H1 (cell line): Measurements from ENCODE around the gene DEPP1. TPM values are rescaled to one million over a fixed set of nuclear protein-coding genes. Genes with fewer than 3 reads are reported as not detected.
A peak's percentile ranks its signal among the peaks of the same experiment; 100 is the strongest.

Source experiments
- CTCF ChIA-PET: fragments of 300-600 bp; sonication (Branson Sonifier 250); formaldehyde crosslinking; loops from one replicate; lab custom pipeline; 2021; ENCODE audit not compliant: partially characterized antibody; lab: Charles Lee
- POLR2A ChIA-PET: fragments of 300-600 bp; sonication (Branson Sonifier 250); formaldehyde crosslinking; loops from one replicate; lab custom pipeline; 2021; ENCODE audit warnings: inconsistent platforms; ENCODE audit not compliant: partially characterized antibody; lab: Charles Lee
- DNase-seq, 2 experiments: peaks; one replicate each; pipeline versions ENCODE4 v3.0.0 to v3.0.0-alpha.2; 2010 to 2022; ENCODE audit warnings: low spot score in 2 of 2, low read depth in 1 of 2, mixed read lengths in 1 of 2
- FAIRE-seq: peaks from 2 replicates; lab custom pipeline; 2011; peaks lifted over from hg19 to GRCh38; lab: Jason Lieb, UNC
- H2AFZ ChIP-seq: 2 replicates; pipeline ENCODE4 v1.8.1; 2012; ENCODE audit warnings: low read length, inconsistent platforms
- H2AK5ac ChIP-seq: 2 replicates; pipeline ENCODE4 v1.6.1; 2013; ENCODE audit warnings: low read depth, low read length
- H2BK120ac ChIP-seq: replicated peaks from 2 replicates; pipeline ENCODE3; 2013; ENCODE audit warnings: low read depth, low read length, inconsistent platforms
- H2BK12ac ChIP-seq: 2 replicates; pipeline ENCODE4 v1.6.1; 2013; ENCODE audit warnings: low read depth, low read length
- H2BK15ac ChIP-seq: 2 replicates; pipeline ENCODE4 v1.6.1; 2013; ENCODE audit warnings: low read length
- H2BK20ac ChIP-seq: 2 replicates; pipeline ENCODE4 v1.6.1; 2013; ENCODE audit warnings: low read length
- H2BK5ac ChIP-seq: 2 replicates; pipeline ENCODE4 v1.6.1; 2013; ENCODE audit warnings: low read depth, low read length
- H3K14ac ChIP-seq: 2 replicates; pipeline ENCODE4 v1.6.1; 2013; ENCODE audit warnings: inconsistent platforms; ENCODE audit not compliant: insufficient read length
- H3K18ac ChIP-seq: 2 replicates; pipeline ENCODE4 v1.6.1; 2013; ENCODE audit warnings: low read length; ENCODE audit errors: extremely low read depth
- H3K23ac ChIP-seq: 2 replicates; pipeline ENCODE4 v1.6.1; 2013; ENCODE audit warnings: inconsistent platforms; ENCODE audit not compliant: insufficient read length
- H3K23me2 ChIP-seq: 2 replicates; pipeline ENCODE4 v1.6.1; 2013; ENCODE audit warnings: low read depth, low read length
- H3K27ac ChIP-seq: 2 replicates; pipeline ENCODE4 v1.6.1; 2011; ENCODE audit warnings: low read depth, low read length, inconsistent platforms
- H3K27me3 ChIP-seq, 4 experiments: replicated peaks in 1 of 4; 1 replicate in 1 of 4; 2 replicates in 3 of 4; pipeline versions ENCODE4 v1.6.1 to v1.8.1; 2011 to 2013; ENCODE audit warnings: low read length in 3 of 4, mild to moderate bottlenecking in 3 of 4, inconsistent platforms in 2 of 4, mixed read lengths in 2 of 4, moderate library complexity in 1 of 4; ENCODE audit not compliant: control insufficient read depth in 3 of 4, insufficient read depth in 3 of 4; ENCODE audit errors: extremely low read depth in 1 of 4
- H3K36me3 ChIP-seq, 4 experiments: 2 replicates each; pipeline versions ENCODE4 v1.6.1 to v1.8.1; 2011 to 2013; ENCODE audit warnings: mild to moderate bottlenecking in 4 of 4, low read length in 3 of 4, moderate library complexity in 2 of 4, control low read depth in 1 of 4, inconsistent platforms in 1 of 4; ENCODE audit not compliant: insufficient read depth in 4 of 4, control insufficient read depth in 2 of 4
- H3K4ac ChIP-seq: replicated peaks from 2 replicates; pipeline ENCODE3; 2013; ENCODE audit warnings: low read length, low read depth, mixed read lengths, inconsistent platforms; ENCODE audit not compliant: insufficient read length
- H3K4me1 ChIP-seq, 4 experiments: replicated peaks in 1 of 4; 1 replicate in 1 of 4; 2 replicates in 3 of 4; pipeline versions ENCODE4 v1.6.1 to v1.8.1; 2011 to 2013; ENCODE audit warnings: low read length in 3 of 4, inconsistent platforms in 2 of 4, mixed read lengths in 1 of 4; ENCODE audit not compliant: insufficient read depth in 4 of 4, control insufficient read depth in 3 of 4
- H3K4me2 ChIP-seq, 2 experiments: 2 replicates each; pipeline versions ENCODE4 v1.6.1 to v1.8.1; 2011 to 2013; ENCODE audit warnings: low read depth in 2 of 2, low read length in 2 of 2, control low read depth in 1 of 2, inconsistent platforms in 1 of 2, mild to moderate bottlenecking in 1 of 2; ENCODE audit not compliant: insufficient read depth in 1 of 2
- H3K4me3 ChIP-seq, 4 experiments: fragments of 200-600, 300-600 bp in 1 of 4; sonication (generic), shearing (Covaris generic), sonication (Bioruptor Twin) in 1 of 4; 2 replicates each; pipeline versions ENCODE4 v1.5.1 to v1.8.1; 2011 to 2016; ENCODE audit warnings: low read length in 4 of 4, low read depth in 3 of 4, control low read depth in 2 of 4, inconsistent platforms in 2 of 4, mild to moderate bottlenecking in 2 of 4, mixed read lengths in 1 of 4, moderate library complexity in 1 of 4; ENCODE audit not compliant: insufficient read depth in 2 of 4; ENCODE audit errors: extremely low read depth in 1 of 4
- H3K56ac ChIP-seq: replicated peaks from 2 replicates; pipeline ENCODE3; 2013; ENCODE audit warnings: low read depth, mild to moderate bottlenecking, mixed read lengths, low read length, inconsistent platforms; ENCODE audit not compliant: insufficient read length
- H3K79me1 ChIP-seq: 2 replicates; pipeline ENCODE4 v1.6.1; 2013; ENCODE audit warnings: low read depth, low read length, control low read depth
- H3K79me2 ChIP-seq, 2 experiments: 2 replicates each; pipeline versions ENCODE4 v1.6.1 to v1.8.1; 2012 to 2013; ENCODE audit warnings: low read length in 2 of 2, mild to moderate bottlenecking in 2 of 2, inconsistent platforms in 1 of 2; ENCODE audit not compliant: insufficient read depth in 2 of 2, control insufficient read depth in 1 of 2
- H3K9ac ChIP-seq, 4 experiments: replicated peaks in 1 of 4; 1 replicate in 1 of 4; 2 replicates in 3 of 4; pipeline versions ENCODE4 v1.6.1 to v1.8.1; 2011 to 2013; ENCODE audit warnings: low read depth in 3 of 4, low read length in 3 of 4, control low read depth in 2 of 4, mild to moderate bottlenecking in 2 of 4, moderate library complexity in 2 of 4, inconsistent platforms in 1 of 4; ENCODE audit errors: extremely low read depth in 1 of 4
- H3K9me3 ChIP-seq, 2 experiments: 2 replicates each; pipeline versions ENCODE4 v1.6.1 to v1.8.1; 2012 to 2013; ENCODE audit warnings: mild to moderate bottlenecking in 2 of 2, moderate library complexity in 2 of 2, control low read depth in 1 of 2, inconsistent platforms in 1 of 2, low read depth in 1 of 2, low read length in 1 of 2, mixed read lengths in 1 of 2; ENCODE audit not compliant: insufficient read depth in 2 of 2
- H4K20me1 ChIP-seq, 2 experiments: replicated peaks in 1 of 2; 2 replicates each; pipeline versions ENCODE3 to v1.8.1; 2011 to 2013; ENCODE audit warnings: inconsistent platforms in 2 of 2, low read length in 2 of 2, mild to moderate bottlenecking in 1 of 2; ENCODE audit not compliant: insufficient read depth in 2 of 2, control insufficient read depth in 1 of 2
- H4K5ac ChIP-seq: 2 replicates; pipeline ENCODE4 v1.6.1; 2013; ENCODE audit warnings: low read length, low read depth, mixed read lengths, inconsistent platforms; ENCODE audit not compliant: insufficient read length
- H4K8ac ChIP-seq: 2 replicates; pipeline ENCODE4 v1.8.0; 2013; ENCODE audit warnings: mild to moderate bottlenecking, moderate library complexity, low read length, inconsistent platforms; ENCODE audit not compliant: insufficient read depth; ENCODE audit errors: extremely low read depth
- H4K91ac ChIP-seq: replicated peaks from 2 replicates; pipeline ENCODE3; 2013; ENCODE audit warnings: low read length, mixed read lengths, inconsistent platforms; ENCODE audit not compliant: insufficient read length
- EP300 ChIP-seq, 2 experiments: IDR thresholded peaks; 1 replicate in 1 of 2; 2 replicates in 1 of 2; pipeline ENCODE4 v1.6.1; 2011 to 2012; ENCODE audit warnings: low read depth in 2 of 2, low read length in 2 of 2, mild to moderate bottlenecking in 2 of 2, borderline replicate concordance in 1 of 2, inconsistent platforms in 1 of 2, moderate library complexity in 1 of 2
- FOSL1 ChIP-seq: IDR thresholded peaks from 2 replicates; pipeline ENCODE4 v1.6.1; 2011; ENCODE audit warnings: mild to moderate bottlenecking, low read depth, low read length, moderate library complexity; ENCODE audit not compliant: insufficient read depth
- JUND ChIP-seq: IDR thresholded peaks from 2 replicates; pipeline ENCODE4 v1.6.1; 2011; ENCODE audit warnings: mild to moderate bottlenecking, improper control_type of control experiment, low read length
- MAFK ChIP-seq: IDR thresholded peaks from 2 replicates; pipeline ENCODE4 v1.6.1; 2012; ENCODE audit warnings: low read depth, mild to moderate bottlenecking, improper control_type of control experiment, low read length
- POU5F1 ChIP-seq: IDR thresholded peaks from 2 replicates; pipeline ENCODE4 v1.6.1; 2011; ENCODE audit warnings: low read depth, mild to moderate bottlenecking, low read length, moderate library complexity
- SAP30 ChIP-seq: fragments of 300-600 bp; sonication (generic); IDR thresholded peaks from 2 replicates; pipeline ENCODE4 v1.7.1; 2012; ENCODE audit warnings: low read length, moderate library complexity, mild to moderate bottlenecking, inconsistent platforms; ENCODE audit not compliant: insufficient read depth, insufficient replicate concordance
- ZNF274 ChIP-seq: IDR thresholded peaks from 2 replicates; pipeline ENCODE4 v1.7.0; 2012; ENCODE audit warnings: low read length, borderline replicate concordance; ENCODE audit errors: extremely low read depth
- WGBS, 2 experiments: shearing (Covaris generic) in 1 of 2; methylation state at CpG; one replicate each; pipeline versions ENCODE4 v1.1.6 to v1.1.7; 2013 to 2015; ENCODE audit warnings: low lambda C conversion rate in 2 of 2, mixed read lengths in 2 of 2, inconsistent platforms in 1 of 2, low coverage in 1 of 2, missing lambda C conversion rate in 1 of 2; ENCODE audit not compliant: insufficient replicate concordance in 2 of 2, insufficient coverage in 1 of 2, insufficient read length in 1 of 2; ENCODE audit errors: extremely low coverage in 1 of 2, missing lambda C conversion rate in 1 of 2; 5-methylcytosine and 5-hydroxymethylcytosine counted together
- polyA plus RNA-seq, 7 experiments: library from polyadenylated mRNA; depleted of rRNA in 3 of 7; stranded (reverse) in 5 of 7; unstranded in 2 of 7; fragments of >200 nt in 5 of 7; fragments of 200-250 nt in 2 of 7; gene quantifications; 1 replicate in 5 of 7; 2 replicates in 1 of 7; 4 replicates in 1 of 7; pipeline versions ENCODE4 v1.2.1 to v1.2.3, GENCODE V29; 2011 to 2013; ENCODE audit warnings: missing spikeins in 2 of 7, mixed read lengths in 2 of 7
- total RNA-seq: library from RNA; stranded (reverse); fragmentation: NEBNext Ultra II Directional; extraction: Animal tissue kit (Norgen Biotek cat#: 25700); gene quantifications from 2 replicates; pipeline ENCODE4 v1.2.1, GENCODE V29; 2021
- TF ChIP-seq, protein P1 (sequence below): IDR thresholded peaks from 2 replicates; pipeline ENCODE4 v1.6.1; 2012; ENCODE audit warnings: inconsistent platforms
- TF ChIP-seq, protein P2 (sequence below): IDR thresholded peaks from 2 replicates; pipeline ENCODE4 v1.6.1; 2012; ENCODE audit warnings: inconsistent platforms

The DEPP1 gene
- total and polyA plus RNA-seq, 2 of the 8 experiments (the other 6 are each of a cell fraction or from before 2014, with no cell fraction given), result 0.67 to 4.5 TPM

DNA sequence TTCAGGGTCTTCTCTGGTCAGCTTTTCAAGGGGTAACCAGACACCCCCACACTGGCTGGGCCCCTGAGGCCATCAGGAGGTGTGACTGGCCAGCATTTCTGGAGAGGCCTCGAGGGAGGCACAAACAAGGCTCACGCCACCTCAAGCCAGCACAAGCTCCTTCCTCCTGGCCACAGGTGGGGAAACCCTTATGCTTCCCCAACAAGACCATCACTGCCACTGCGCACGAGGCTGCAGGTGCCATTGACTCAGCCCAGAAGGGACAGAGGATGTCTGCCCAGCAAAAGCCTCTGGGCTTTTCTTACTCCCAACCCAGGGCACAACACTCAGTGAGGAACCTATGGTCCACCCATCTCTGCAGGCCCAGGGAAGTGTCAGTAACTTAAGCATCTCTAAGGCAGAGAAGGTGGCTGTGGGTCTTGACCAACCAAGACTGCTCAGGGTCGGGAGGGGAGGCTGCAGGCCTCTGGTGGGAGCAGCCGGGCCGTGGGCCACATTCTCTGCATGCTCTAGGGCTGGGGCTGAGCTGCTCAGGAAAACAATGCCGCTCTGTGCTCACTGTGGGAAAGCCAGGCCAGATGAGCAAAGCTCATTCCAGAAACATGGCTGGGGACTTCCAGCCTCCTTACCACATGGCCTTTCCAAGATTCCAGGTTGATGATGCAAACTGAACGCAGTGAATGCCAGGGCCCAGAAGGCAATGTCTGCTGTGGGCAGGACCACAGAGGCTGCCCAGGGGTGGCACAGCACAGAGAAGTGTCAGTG is 43.2 kb downstream of the DEPP1 start:
- no peak overlapping the region for H2AFZ ChIP-seq
- H3K4me2 ChIP-seq, result no peak overlapping the region
- H3K36me3 ChIP-seq, result no peaks in the 10 kb centered on the region
- peaks cover 0 to 5% (median under 1%) of the 10 kb centered on the region in 4 experiments; a peak in 2 of 7 replicates for H3K4me1 ChIP-seq
- no peak overlapping the region for H2BK15ac ChIP-seq
- H2BK20ac ChIP-seq, result no peak overlapping the region
- CTCF ChIA-PET, result interaction anchor here (1.0 to 10.3 kb wide), 10 partner anchors 13 to 120 kb away, joined by 3 to 119 read pairs (median 20); partner anchors contain the start of gene DEPP1
- no peak overlapping the region for H3K4ac ChIP-seq
- H4K8ac ChIP-seq, result no peak overlapping the region
- H3K4me3 ChIP-seq, result no peak overlapping the region
- no peaks in the 10 kb centered on the region for H3K79me2 ChIP-seq
- peak in 1 of 2 experiments; percentile 29 for DNase-seq
- TF ChIP-seq, protein P1, sequence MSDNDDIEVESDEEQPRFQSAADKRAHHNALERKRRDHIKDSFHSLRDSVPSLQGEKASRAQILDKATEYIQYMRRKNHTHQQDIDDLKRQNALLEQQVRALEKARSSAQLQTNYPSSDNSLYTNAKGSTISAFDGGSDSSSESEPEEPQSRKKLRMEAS, result 0 out of 2 replicates have a peak, but pooled peaks have one; percentile 15
- TF ChIP-seq, protein P2, sequence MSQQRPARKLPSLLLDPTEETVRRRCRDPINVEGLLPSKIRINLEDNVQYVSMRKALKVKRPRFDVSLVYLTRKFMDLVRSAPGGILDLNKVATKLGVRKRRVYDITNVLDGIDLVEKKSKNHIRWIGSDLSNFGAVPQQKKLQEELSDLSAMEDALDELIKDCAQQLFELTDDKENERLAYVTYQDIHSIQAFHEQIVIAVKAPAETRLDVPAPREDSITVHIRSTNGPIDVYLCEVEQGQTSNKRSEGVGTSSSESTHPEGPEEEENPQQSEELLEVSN, result peak; percentile 50; the same call in 1 of the 2 replicates
- TF ChIP-seq MAFK (no peak), FOSL1 (no peak), EP300 (IDR thresholded peaks at IDR 0.05; ENCODE audit: borderline replicate concordance in 1 of 2, low read depth in 2 of 2, low read length in 2 of 2) (no peak), ZNF274 (no peak), POU5F1 (no peak), SAP30 (no peak), JUND (no peak)
- TF ChIP-seq, all 59 proteins: peak for 2
- H4K5ac ChIP-seq, result no peak overlapping the region
- H3K9ac ChIP-seq, result no peak overlapping the region; a peak in 1 of 7 replicates
- no peaks in the 10 kb centered on the region for H3K9me3 ChIP-seq
- WGBS, 2 experiments, result 79% methylated on average over 9 of the region's 9 CpGs; no CpG with 5 or more reads in 1 of the 2 experiments
- no peak overlapping the region for H4K91ac ChIP-seq
- H4K20me1 ChIP-seq, result no peaks in the 10 kb centered on the region
- POLR2A ChIA-PET, result interaction anchor here (0.7 to 1.9 kb wide), 4 partner anchors 13 to 211 kb away, joined by 3 to 5 read pairs (median 3); partner anchors contain the start of gene DEPP1
- H3K79me1 ChIP-seq, result no peaks in the 10 kb centered on the region
- no peak overlapping the region for H2BK12ac ChIP-seq
- no peak for FAIRE-seq
- H2BK5ac ChIP-seq, result no peak overlapping the region
- H2AK5ac ChIP-seq, result 0 out of 2 replicates have a peak overlapping the region, but pooled peaks have one; percentile 39
- H3K14ac ChIP-seq, result no peak overlapping the region
- no peak overlapping the region for H2BK120ac ChIP-seq
- H3K27ac ChIP-seq, result no peak overlapping the region
- no peak overlapping the region for H3K56ac ChIP-seq
- no peaks in the 10 kb centered on the region; a peak in 1 of 7 replicates for H3K27me3 ChIP-seq
- H3K23me2 ChIP-seq, result no peaks in the 10 kb centered on the region
- no peak overlapping the region for H3K18ac ChIP-seq
- no peak overlapping the region for H3K23ac ChIP-seq
